H1 (cell line): ENCODE results near the gene CAMKMT. TPM values are rescaled to one million over a fixed set of nuclear protein-coding genes. Genes with fewer than 3 reads are reported as not detected.

ENCODE experiments used
- CTCF ChIA-PET: fragments of 300-600 bp; sonication (Branson Sonifier 250); formaldehyde crosslinking; loops from one replicate; lab custom pipeline; 2021; ENCODE audit not compliant: partially characterized antibody; lab: Charles Lee
- POLR2A ChIA-PET: fragments of 300-600 bp; sonication (Branson Sonifier 250); formaldehyde crosslinking; loops from one replicate; lab custom pipeline; 2021; ENCODE audit warnings: inconsistent platforms; ENCODE audit not compliant: partially characterized antibody; lab: Charles Lee
- DNase-seq, 2 experiments: peaks; one replicate each; pipeline versions ENCODE4 v3.0.0 to v3.0.0-alpha.2; 2010 to 2022; ENCODE audit warnings: low spot score in 2 of 2, low read depth in 1 of 2, mixed read lengths in 1 of 2
- FAIRE-seq: peaks from 2 replicates; lab custom pipeline; 2011; peaks lifted over from hg19 to GRCh38; lab: Jason Lieb, UNC
- H2AFZ ChIP-seq: 2 replicates; pipeline ENCODE4 v1.8.1; 2012; ENCODE audit warnings: low read length, inconsistent platforms
- H2AK5ac ChIP-seq: 2 replicates; pipeline ENCODE4 v1.6.1; 2013; ENCODE audit warnings: low read depth, low read length
- H2BK120ac ChIP-seq: replicated peaks from 2 replicates; pipeline ENCODE3; 2013; ENCODE audit warnings: low read depth, low read length, inconsistent platforms
- H2BK12ac ChIP-seq: 2 replicates; pipeline ENCODE4 v1.6.1; 2013; ENCODE audit warnings: low read depth, low read length
- H2BK15ac ChIP-seq: 2 replicates; pipeline ENCODE4 v1.6.1; 2013; ENCODE audit warnings: low read length
- H2BK20ac ChIP-seq: 2 replicates; pipeline ENCODE4 v1.6.1; 2013; ENCODE audit warnings: low read length
- H2BK5ac ChIP-seq: 2 replicates; pipeline ENCODE4 v1.6.1; 2013; ENCODE audit warnings: low read depth, low read length
- H3K14ac ChIP-seq: 2 replicates; pipeline ENCODE4 v1.6.1; 2013; ENCODE audit warnings: inconsistent platforms; ENCODE audit not compliant: insufficient read length
- H3K18ac ChIP-seq: 2 replicates; pipeline ENCODE4 v1.6.1; 2013; ENCODE audit warnings: low read length; ENCODE audit errors: extremely low read depth
- H3K23ac ChIP-seq: 2 replicates; pipeline ENCODE4 v1.6.1; 2013; ENCODE audit warnings: inconsistent platforms; ENCODE audit not compliant: insufficient read length
- H3K23me2 ChIP-seq: 2 replicates; pipeline ENCODE4 v1.6.1; 2013; ENCODE audit warnings: low read depth, low read length
- H3K27ac ChIP-seq: 2 replicates; pipeline ENCODE4 v1.6.1; 2011; ENCODE audit warnings: low read depth, low read length, inconsistent platforms
- H3K27me3 ChIP-seq, 4 experiments: replicated peaks in 1 of 4; 1 replicate in 1 of 4; 2 replicates in 3 of 4; pipeline versions ENCODE4 v1.6.1 to v1.8.1; 2011 to 2013; ENCODE audit warnings: low read length in 3 of 4, mild to moderate bottlenecking in 3 of 4, inconsistent platforms in 2 of 4, mixed read lengths in 2 of 4, moderate library complexity in 1 of 4; ENCODE audit not compliant: control insufficient read depth in 3 of 4, insufficient read depth in 3 of 4; ENCODE audit errors: extremely low read depth in 1 of 4
- H3K36me3 ChIP-seq, 4 experiments: 2 replicates each; pipeline versions ENCODE4 v1.6.1 to v1.8.1; 2011 to 2013; ENCODE audit warnings: mild to moderate bottlenecking in 4 of 4, low read length in 3 of 4, moderate library complexity in 2 of 4, control low read depth in 1 of 4, inconsistent platforms in 1 of 4; ENCODE audit not compliant: insufficient read depth in 4 of 4, control insufficient read depth in 2 of 4
- H3K4ac ChIP-seq: replicated peaks from 2 replicates; pipeline ENCODE3; 2013; ENCODE audit warnings: low read length, low read depth, mixed read lengths, inconsistent platforms; ENCODE audit not compliant: insufficient read length
- H3K4me1 ChIP-seq, 4 experiments: replicated peaks in 1 of 4; 1 replicate in 1 of 4; 2 replicates in 3 of 4; pipeline versions ENCODE4 v1.6.1 to v1.8.1; 2011 to 2013; ENCODE audit warnings: low read length in 3 of 4, inconsistent platforms in 2 of 4, mixed read lengths in 1 of 4; ENCODE audit not compliant: insufficient read depth in 4 of 4, control insufficient read depth in 3 of 4
- H3K4me2 ChIP-seq, 2 experiments: 2 replicates each; pipeline versions ENCODE4 v1.6.1 to v1.8.1; 2011 to 2013; ENCODE audit warnings: low read depth in 2 of 2, low read length in 2 of 2, control low read depth in 1 of 2, inconsistent platforms in 1 of 2, mild to moderate bottlenecking in 1 of 2; ENCODE audit not compliant: insufficient read depth in 1 of 2
- H3K4me3 ChIP-seq, 4 experiments: fragments of 200-600, 300-600 bp in 1 of 4; sonication (generic), shearing (Covaris generic), sonication (Bioruptor Twin) in 1 of 4; 2 replicates each; pipeline versions ENCODE4 v1.5.1 to v1.8.1; 2011 to 2016; ENCODE audit warnings: low read length in 4 of 4, low read depth in 3 of 4, control low read depth in 2 of 4, inconsistent platforms in 2 of 4, mild to moderate bottlenecking in 2 of 4, mixed read lengths in 1 of 4, moderate library complexity in 1 of 4; ENCODE audit not compliant: insufficient read depth in 2 of 4; ENCODE audit errors: extremely low read depth in 1 of 4
- H3K56ac ChIP-seq: replicated peaks from 2 replicates; pipeline ENCODE3; 2013; ENCODE audit warnings: low read depth, mild to moderate bottlenecking, mixed read lengths, low read length, inconsistent platforms; ENCODE audit not compliant: insufficient read length
- H3K79me1 ChIP-seq: 2 replicates; pipeline ENCODE4 v1.6.1; 2013; ENCODE audit warnings: low read depth, low read length, control low read depth
- H3K79me2 ChIP-seq, 2 experiments: 2 replicates each; pipeline versions ENCODE4 v1.6.1 to v1.8.1; 2012 to 2013; ENCODE audit warnings: low read length in 2 of 2, mild to moderate bottlenecking in 2 of 2, inconsistent platforms in 1 of 2; ENCODE audit not compliant: insufficient read depth in 2 of 2, control insufficient read depth in 1 of 2
- H3K9ac ChIP-seq, 4 experiments: replicated peaks in 1 of 4; 1 replicate in 1 of 4; 2 replicates in 3 of 4; pipeline versions ENCODE4 v1.6.1 to v1.8.1; 2011 to 2013; ENCODE audit warnings: low read depth in 3 of 4, low read length in 3 of 4, control low read depth in 2 of 4, mild to moderate bottlenecking in 2 of 4, moderate library complexity in 2 of 4, inconsistent platforms in 1 of 4; ENCODE audit errors: extremely low read depth in 1 of 4
- H3K9me3 ChIP-seq, 2 experiments: 2 replicates each; pipeline versions ENCODE4 v1.6.1 to v1.8.1; 2012 to 2013; ENCODE audit warnings: mild to moderate bottlenecking in 2 of 2, moderate library complexity in 2 of 2, control low read depth in 1 of 2, inconsistent platforms in 1 of 2, low read depth in 1 of 2, low read length in 1 of 2, mixed read lengths in 1 of 2; ENCODE audit not compliant: insufficient read depth in 2 of 2
- H4K20me1 ChIP-seq, 2 experiments: replicated peaks in 1 of 2; 2 replicates each; pipeline versions ENCODE3 to v1.8.1; 2011 to 2013; ENCODE audit warnings: inconsistent platforms in 2 of 2, low read length in 2 of 2, mild to moderate bottlenecking in 1 of 2; ENCODE audit not compliant: insufficient read depth in 2 of 2, control insufficient read depth in 1 of 2
- H4K5ac ChIP-seq: 2 replicates; pipeline ENCODE4 v1.6.1; 2013; ENCODE audit warnings: low read length, low read depth, mixed read lengths, inconsistent platforms; ENCODE audit not compliant: insufficient read length
- H4K8ac ChIP-seq: 2 replicates; pipeline ENCODE4 v1.8.0; 2013; ENCODE audit warnings: mild to moderate bottlenecking, moderate library complexity, low read length, inconsistent platforms; ENCODE audit not compliant: insufficient read depth; ENCODE audit errors: extremely low read depth
- H4K91ac ChIP-seq: replicated peaks from 2 replicates; pipeline ENCODE3; 2013; ENCODE audit warnings: low read length, mixed read lengths, inconsistent platforms; ENCODE audit not compliant: insufficient read length
- ASH2L ChIP-seq: fragments of 200-600, 300-600 bp; sonication (generic); IDR thresholded peaks from one replicate; pipeline ENCODE4 v1.7.1; 2017; ENCODE audit warnings: low read length
- CBX5 ChIP-seq: fragments of 300-800, 300-1000 bp; sonication (generic); IDR thresholded peaks from 2 replicates; pipeline ENCODE4 v1.7.1; 2016; ENCODE audit warnings: antibody characterized with exemption, low read length, low read depth
- WGBS, 2 experiments: shearing (Covaris generic) in 1 of 2; methylation state at CpG; one replicate each; pipeline versions ENCODE4 v1.1.6 to v1.1.7; 2013 to 2015; ENCODE audit warnings: low lambda C conversion rate in 2 of 2, mixed read lengths in 2 of 2, inconsistent platforms in 1 of 2, low coverage in 1 of 2, missing lambda C conversion rate in 1 of 2; ENCODE audit not compliant: insufficient replicate concordance in 2 of 2, insufficient coverage in 1 of 2, insufficient read length in 1 of 2; ENCODE audit errors: extremely low coverage in 1 of 2, missing lambda C conversion rate in 1 of 2; 5-methylcytosine and 5-hydroxymethylcytosine counted together
- polyA plus RNA-seq, 7 experiments: library from polyadenylated mRNA; depleted of rRNA in 3 of 7; stranded (reverse) in 5 of 7; unstranded in 2 of 7; fragments of >200 nt in 5 of 7; fragments of 200-250 nt in 2 of 7; gene quantifications; 1 replicate in 5 of 7; 2 replicates in 1 of 7; 4 replicates in 1 of 7; pipeline versions ENCODE4 v1.2.1 to v1.2.3, GENCODE V29; 2011 to 2013; ENCODE audit warnings: missing spikeins in 2 of 7, mixed read lengths in 2 of 7
- total RNA-seq: library from RNA; stranded (reverse); fragmentation: NEBNext Ultra II Directional; extraction: Animal tissue kit (Norgen Biotek cat#: 25700); gene quantifications from 2 replicates; pipeline ENCODE4 v1.2.1, GENCODE V29; 2021

Gene CAMKMT
- total and polyA plus RNA-seq, 2 of the 8 experiments (the other 6 are each of a cell fraction or from before 2014, with no cell fraction given) = 14.7 to 22.4 TPM

- no peak for DNase-seq
- Histone ChIP-seq H3K23me2 (no peaks in the 10 kb centered on the region), H4K20me1 (no peaks in the 10 kb centered on the region), H4K5ac (peak overlapping the region; percentile 98), H3K79me1 (no peaks in the 10 kb centered on the region), H2AFZ (no peak overlapping the region), H4K8ac (no peak overlapping the region), H2BK120ac (peak overlapping the region; percentile 62), H3K27me3 (no peaks in the 10 kb centered on the region), H2BK20ac (no peak overlapping the region), H3K9ac (peak overlapping the region in 1 of 4 experiments; percentile 16; a peak in 1 of 7 replicates), H3K23ac (no peak overlapping the region), H3K56ac (no peak overlapping the region), H3K14ac (no peak overlapping the region), H3K27ac (peak overlapping the region; percentile 50; the same call in 1 of the 2 replicates), H3K4me1 (peaks cover 4 to 32% (median 15%) of the 10 kb centered on the region in 4 experiments; a peak in 6 of 7 replicates), H2BK12ac (no peak overlapping the region; the same call in 1 of the 2 replicates), H2AK5ac (no peak overlapping the region), H3K4me2 (peak overlapping the region; percentile 39 to 52; a peak in 3 of 4 replicates), H3K18ac (no peak overlapping the region), H3K79me2 (peaks cover 2 to 3% of the 10 kb centered on the region in 2 experiments; a peak in 1 of 4 replicates), H3K4ac (no peak overlapping the region), H2BK15ac (no peak overlapping the region), H3K9me3 (no peaks in the 10 kb centered on the region), H2BK5ac (no peak overlapping the region), H3K4me3 (peak overlapping the region in 1 of 4 experiments; percentile 41; a peak in 1 of 8 replicates), H4K91ac (peak overlapping the region; percentile 1), H3K36me3 (no peaks in the 10 kb centered on the region)
- CTCF ChIA-PET = interaction anchor here (0.6 to 2.8 kb wide), 6 partner anchors 13 to 525 kb away, joined by 3 to 8 read pairs (median 4); no protein-coding TSS in a partner anchor
- POLR2A ChIA-PET = interaction anchor here (1.5 kb wide), 2 partner anchors 11 to 188 kb away, joined by 3 to 4 read pairs; no protein-coding TSS in a partner anchor
- peak; percentile 69 for FAIRE-seq
- WGBS, 2 experiments = 8% methylated on average over 1 of the region's 1 CpG; no CpG with 5 or more reads in 1 of the 2 experiments
- TF ChIP-seq CBX5 (no peak), ASH2L (no peak)
These were observed 68.6 kb downstream of the CAMKMT start for GRCh38 chr2:44430342-44430741.
